ENCODE results near the gene BCKDK. TPM values are rescaled to one million over a fixed set of nuclear protein-coding genes. Genes with fewer than 3 reads are reported as not detected.

BCKDK gene
- total and polyA plus RNA-seq, 2 of the 13 experiments (the other 11 are each of a cell fraction or from before 2014, with no cell fraction given) = 24.9 to 42.6 TPM

- TF ChIP-seq, protein P1, sequence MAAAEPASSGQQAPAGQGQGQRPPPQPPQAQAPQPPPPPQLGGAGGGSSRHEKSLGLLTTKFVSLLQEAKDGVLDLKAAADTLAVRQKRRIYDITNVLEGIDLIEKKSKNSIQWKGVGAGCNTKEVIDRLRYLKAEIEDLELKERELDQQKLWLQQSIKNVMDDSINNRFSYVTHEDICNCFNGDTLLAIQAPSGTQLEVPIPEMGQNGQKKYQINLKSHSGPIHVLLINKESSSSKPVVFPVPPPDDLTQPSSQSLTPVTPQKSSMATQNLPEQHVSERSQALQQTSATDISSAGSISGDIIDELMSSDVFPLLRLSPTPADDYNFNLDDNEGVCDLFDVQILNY (CRISPR knock-in tag; conservative IDR thresholded peaks at IDR 0.05) = peak; percentile 73
- TF ChIP-seq KLF13 (CRISPR knock-in tag; IDR thresholded peaks at IDR 0.05) (no peak), MEIS2 (CRISPR knock-in tag; IDR thresholded peaks at IDR 0.05) (peak; percentile 95), WIZ (CRISPR knock-in tag; IDR thresholded peaks at IDR 0.05) (peak; percentile 84), TAF1 (CRISPR knock-in tag; IDR thresholded peaks at IDR 0.05) (peak; percentile 67), ZNF562 (CRISPR knock-in tag; IDR thresholded peaks at IDR 0.05; ENCODE audit: borderline replicate concordance) (no peak), FOXA3 (CRISPR knock-in tag; IDR thresholded peaks at IDR 0.05) (peak; percentile 88), FOXK2 (IDR thresholded peaks at IDR 0.05) (no peak), ZFY (CRISPR knock-in tag; IDR thresholded peaks at IDR 0.05) (peak; percentile 96), EED (CRISPR knock-in tag; IDR thresholded peaks at IDR 0.05) (peak; percentile 70), ZBTB39 (CRISPR knock-in tag; IDR thresholded peaks at IDR 0.05) (peak; percentile 75; the same call in 1 of the 2 replicates), GATA4 (IDR thresholded peaks at IDR 0.05; ENCODE audit: borderline replicate concordance, low read depth) (peak; percentile 64; the same call in 1 of the 2 replicates), ZNF136 (CRISPR knock-in tag; IDR thresholded peaks at IDR 0.05; ENCODE audit: low read depth) (peak; percentile 99), ZNF605 (CRISPR knock-in tag; IDR thresholded peaks at IDR 0.05) (no peak; the same call in 1 of the 2 replicates), ZNF598 (CRISPR knock-in tag; IDR thresholded peaks at IDR 0.05; ENCODE audit: borderline replicate concordance) (peak; percentile 80; the same call in 1 of the 2 replicates), ZNF660 (CRISPR knock-in tag; IDR thresholded peaks at IDR 0.05; ENCODE audit: borderline replicate concordance, low read depth) (peak; percentile 79; the same call in 1 of the 2 replicates), NBN (conservative IDR thresholded peaks at IDR 0.05) (no peak), NFE2 (CRISPR knock-in tag; IDR thresholded peaks at IDR 0.05) (no peak), MTF1 (CRISPR knock-in tag; IDR thresholded peaks at IDR 0.05) (no peak; the same call in 1 of the 2 replicates), NR2F6 (IDR thresholded peaks at IDR 0.05) (peak; percentile 51; the same call in 1 of the 2 replicates), NR2F6 (CRISPR knock-in tag; IDR thresholded peaks at IDR 0.05) (peak; percentile 96), ZNF317 (CRISPR knock-in tag; IDR thresholded peaks at IDR 0.05) (peak; percentile 92), HOXD1 (CRISPR knock-in tag; IDR thresholded peaks at IDR 0.05) (peak; percentile 97; the same call in 1 of the 2 replicates), ZBTB2 (CRISPR knock-in tag; IDR thresholded peaks at IDR 0.05; ENCODE audit: low read depth) (peak; percentile 47; the same call in 1 of the 2 replicates), SNRNP70 (IDR thresholded peaks at IDR 0.05; ENCODE audit: low read depth, low read length) (no peak), ZSCAN29 (CRISPR knock-in tag; conservative IDR thresholded peaks at IDR 0.05) (peak; percentile 70; the same call in 1 of the 2 replicates), HOXA5 (CRISPR knock-in tag; IDR thresholded peaks at IDR 0.05) (peak; percentile 96), ZNF703 (CRISPR knock-in tag; IDR thresholded peaks at IDR 0.05; ENCODE audit: borderline replicate concordance) (peak; percentile 69; the same call in 1 of the 2 replicates)
- TF ChIP-seq, protein P2, sequence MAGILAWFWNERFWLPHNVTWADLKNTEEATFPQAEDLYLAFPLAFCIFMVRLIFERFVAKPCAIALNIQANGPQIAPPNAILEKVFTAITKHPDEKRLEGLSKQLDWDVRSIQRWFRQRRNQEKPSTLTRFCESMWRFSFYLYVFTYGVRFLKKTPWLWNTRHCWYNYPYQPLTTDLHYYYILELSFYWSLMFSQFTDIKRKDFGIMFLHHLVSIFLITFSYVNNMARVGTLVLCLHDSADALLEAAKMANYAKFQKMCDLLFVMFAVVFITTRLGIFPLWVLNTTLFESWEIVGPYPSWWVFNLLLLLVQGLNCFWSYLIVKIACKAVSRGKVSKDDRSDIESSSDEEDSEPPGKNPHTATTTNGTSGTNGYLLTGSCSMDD (CRISPR knock-in tag; IDR thresholded peaks at IDR 0.05) = peak; percentile 92; the same call in 1 of the 2 replicates
Measured at GRCh38 chr16:31105677-31106213, 2.4 kb upstream of the BCKDK start (continued).
